Stimulated activated CD4-positive, alpha-beta T cell treated with anti-CD3 and anti-CD28 coated beads, Interleukin-12 subunit alpha, Interleukin-12 subunit beta, amount 100 ng/mL, for 4 hours (primary cell): ENCODE results near the gene ZBTB21.
A peak's percentile ranks its signal among the peaks of the same experiment; 100 is the strongest.

ENCODE experiments used
- DNase-seq: peaks from one replicate; pipeline ENCODE4 v3.0.0-alpha.2; 2020

ZBTB21 gene

DNA sequence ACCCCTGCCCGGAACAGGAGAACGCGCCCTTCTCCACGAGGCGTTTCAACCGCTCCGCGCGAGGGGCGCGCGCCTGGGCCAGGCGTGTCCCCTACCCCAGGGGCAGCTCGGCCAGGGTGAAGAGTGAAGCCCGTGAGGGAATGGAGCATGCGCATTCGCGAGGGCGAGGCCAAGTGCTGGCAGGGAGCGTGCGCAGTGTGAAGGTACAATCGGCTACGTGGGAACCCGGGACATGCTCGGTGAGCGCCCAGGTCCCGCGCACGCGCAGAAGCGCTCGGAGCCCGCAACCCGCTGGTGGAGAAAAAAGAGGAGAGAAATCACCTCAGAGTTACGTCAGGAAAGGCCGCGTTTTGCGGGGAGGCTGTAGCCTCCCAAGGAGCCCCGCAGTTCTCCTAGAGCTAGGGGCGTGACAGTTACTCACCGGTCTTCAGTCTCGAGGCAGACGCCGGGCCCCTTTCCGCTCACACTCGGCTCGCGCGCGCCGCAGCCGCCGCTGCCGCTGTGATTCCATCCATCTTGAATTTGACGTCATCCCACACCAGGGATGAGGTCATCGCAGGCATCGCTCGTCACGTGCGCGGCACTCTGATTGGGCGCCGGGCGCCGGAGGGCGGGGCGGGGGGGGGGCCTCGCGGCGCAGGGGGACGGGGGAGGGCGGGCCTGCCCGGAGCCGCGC, at the start of gene ZBTB21:
Gene ZBTB21 (minus strand): TSS at position 530 of the 676 bp plus-strand sequence. CDS start 16,265 bp downstream, outside the sequence.
- peak; percentile 98 for DNase-seq

GRCh38 chr21:42059721-42060120, 49.6 kb upstream of the ZBTB21 start:
- DNase-seq, result no peak

GRCh38 chr21:42059141-42059540, 49.0 kb upstream of the ZBTB21 start:
- DNase-seq, result no peak

- no peak for DNase-seq
These were observed 48.5 kb upstream of the ZBTB21 start for GRCh38 chr21:42058631-42059111.

- DNase-seq, result no peak
These were observed 47.8 kb upstream of the ZBTB21 start for GRCh38 chr21:42057851-42058437.

GRCh38 chr21:42056996-42057689, 47.0 kb upstream of the ZBTB21 start:
- DNase-seq, result no peak

DNA sequence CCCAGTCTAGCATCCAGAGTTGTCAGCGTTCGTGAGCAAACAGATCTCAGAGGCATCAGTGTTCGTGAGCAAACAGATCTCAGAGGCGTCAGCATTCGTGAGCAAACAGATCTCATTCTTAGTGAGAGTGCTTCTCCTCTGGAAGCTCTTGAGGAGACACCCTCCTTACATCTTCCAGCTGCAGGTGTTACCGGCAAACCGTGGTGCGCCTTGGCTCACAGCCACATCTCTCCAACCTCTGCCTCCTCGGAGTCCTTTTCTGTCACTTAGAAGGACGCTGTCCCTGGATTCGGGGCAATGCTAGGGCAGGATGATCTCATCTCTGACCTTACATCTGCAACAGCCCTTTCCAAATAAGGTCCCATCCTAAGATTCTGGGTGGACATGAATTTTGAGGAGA, 46.3 kb upstream of the ZBTB21 start:
- DNase-seq, result no peak

GRCh38 chr21:42055425-42055824, 45.3 kb upstream of the ZBTB21 start:
- no peak for DNase-seq

DNA sequence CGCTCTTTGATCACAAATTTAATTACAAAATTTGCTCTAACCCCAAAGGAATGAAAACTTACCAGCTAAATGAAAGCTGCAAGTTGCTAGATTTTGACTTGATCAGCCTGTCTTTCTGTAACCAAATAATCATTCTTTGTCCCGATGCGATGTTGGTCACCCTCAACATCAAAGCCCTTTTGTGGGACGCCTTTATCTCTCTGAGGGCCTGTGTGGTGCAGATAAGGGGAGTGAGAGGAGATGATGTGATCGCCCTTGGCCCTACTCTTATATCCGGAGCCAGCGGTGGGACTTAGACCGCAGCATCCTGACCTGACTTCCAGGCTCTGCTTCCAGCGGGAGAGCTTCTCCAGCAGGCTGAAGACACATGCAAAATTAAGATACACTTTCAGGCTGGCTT, 41.6 kb upstream of the ZBTB21 start:
- no peak for DNase-seq

- no peak for DNase-seq
These were observed 39.6 kb upstream of the ZBTB21 start for GRCh38 chr21:42049578-42050430.

GRCh38 chr21:42048870-42049577, 38.9 kb upstream of the ZBTB21 start:
- DNase-seq, result no peak

DNA sequence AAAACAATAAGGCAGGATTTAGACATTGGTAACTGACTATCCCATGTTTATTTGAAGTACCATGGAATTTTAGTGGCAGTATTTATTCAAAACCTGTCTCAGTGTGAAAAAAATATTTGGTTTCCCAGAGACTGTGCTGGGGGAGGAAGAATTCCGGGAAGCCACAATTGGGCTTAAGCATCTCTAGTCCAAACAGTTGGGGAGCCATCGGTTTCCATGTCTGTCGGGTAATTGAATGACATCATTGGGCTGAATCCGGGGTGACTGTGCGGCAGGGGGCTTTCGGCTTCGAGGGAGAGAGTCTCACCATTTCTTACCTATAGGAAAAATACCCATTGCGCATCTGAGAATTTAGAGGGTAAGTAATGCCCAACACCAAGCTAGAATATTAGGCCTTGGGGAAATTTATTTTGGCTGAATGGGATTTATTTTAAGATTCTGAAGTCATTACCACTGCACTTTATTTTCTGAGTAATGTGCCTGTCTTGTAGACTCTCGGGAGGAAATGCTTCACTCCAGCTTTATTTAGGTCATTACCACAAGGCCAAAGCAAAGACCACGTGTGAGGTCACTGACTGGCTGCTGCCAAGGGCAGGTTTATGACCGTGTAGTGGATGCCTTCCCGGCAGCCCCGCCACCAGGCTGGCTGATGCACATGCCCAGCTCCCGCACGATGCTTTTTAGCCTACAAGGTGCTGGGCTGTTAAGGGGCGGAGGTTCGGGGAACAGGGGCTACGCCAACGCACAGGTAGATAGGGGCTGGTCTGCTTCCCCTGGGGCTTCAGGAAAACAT, 37.9 kb upstream of the ZBTB21 start:
- DNase-seq, result no peak

DNA sequence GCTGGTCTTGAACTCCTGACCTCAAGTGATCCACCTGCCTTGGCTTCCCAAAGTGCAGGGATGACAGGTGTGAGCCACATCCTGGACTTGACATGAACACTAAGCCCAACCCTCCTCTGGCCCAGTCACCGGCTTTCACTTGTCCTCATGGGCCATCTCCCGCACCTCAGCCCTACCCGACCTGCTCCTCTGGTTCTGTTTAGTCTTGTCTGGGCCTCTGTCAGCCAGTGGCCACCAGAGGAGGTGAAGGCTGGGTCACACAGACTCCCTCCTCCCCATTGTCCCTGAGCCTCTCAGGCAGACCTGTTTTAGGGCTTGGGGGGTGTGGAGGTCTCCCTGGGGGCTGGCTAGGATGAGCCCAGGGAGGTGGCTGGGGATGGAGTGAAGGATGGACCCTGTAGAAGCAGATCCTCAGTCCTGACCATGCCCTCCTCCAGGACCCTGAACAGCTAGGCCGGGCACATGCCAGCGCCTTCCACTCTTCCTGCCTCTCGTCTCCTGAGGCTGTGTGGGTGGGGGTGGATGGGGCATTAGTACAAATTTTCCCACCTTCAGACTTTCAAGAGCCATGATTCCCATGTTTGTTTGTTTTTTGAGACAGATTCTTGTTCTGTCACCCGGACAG, 34.8 kb upstream of the ZBTB21 start:
- no peak for DNase-seq

GRCh38 chr21:42043961-42044360, 33.8 kb upstream of the ZBTB21 start:
- no peak for DNase-seq

DNA sequence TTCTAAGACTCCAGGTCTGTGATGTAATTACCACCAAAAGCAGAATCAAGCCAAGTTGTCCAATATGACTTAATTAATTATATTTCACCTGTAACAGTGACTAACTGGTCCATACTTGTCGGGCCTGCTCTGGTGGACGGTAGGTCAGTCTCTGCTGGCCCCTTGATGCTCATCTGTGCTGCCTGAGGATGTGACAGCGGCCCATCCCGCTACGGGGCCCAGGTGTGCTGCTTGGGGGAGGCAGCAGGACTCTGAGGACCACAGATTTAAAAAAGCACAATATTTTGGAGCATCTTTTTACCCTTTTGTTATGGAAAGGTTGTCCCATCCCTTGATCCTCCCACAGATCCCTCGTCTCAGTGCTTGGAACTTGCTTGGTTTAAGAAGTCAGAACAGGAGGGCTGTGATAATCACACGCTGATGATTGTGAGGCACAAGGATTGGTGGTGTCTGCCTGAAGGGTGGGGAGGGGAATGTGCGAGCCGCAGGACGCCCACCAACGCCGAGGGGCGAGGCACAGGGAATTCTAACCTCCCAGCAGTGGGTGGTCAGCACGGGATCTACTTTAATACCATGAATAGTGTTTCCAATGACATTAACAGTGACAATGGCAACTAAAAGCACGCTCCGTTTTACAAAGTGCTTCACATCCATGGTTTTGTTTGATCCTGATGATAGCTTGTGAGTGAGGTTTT, 33.2 kb upstream of the ZBTB21 start:
- no peak for DNase-seq

- no peak for DNase-seq
These were observed 32.5 kb upstream of the ZBTB21 start for GRCh38 chr21:42042651-42043050.

DNA sequence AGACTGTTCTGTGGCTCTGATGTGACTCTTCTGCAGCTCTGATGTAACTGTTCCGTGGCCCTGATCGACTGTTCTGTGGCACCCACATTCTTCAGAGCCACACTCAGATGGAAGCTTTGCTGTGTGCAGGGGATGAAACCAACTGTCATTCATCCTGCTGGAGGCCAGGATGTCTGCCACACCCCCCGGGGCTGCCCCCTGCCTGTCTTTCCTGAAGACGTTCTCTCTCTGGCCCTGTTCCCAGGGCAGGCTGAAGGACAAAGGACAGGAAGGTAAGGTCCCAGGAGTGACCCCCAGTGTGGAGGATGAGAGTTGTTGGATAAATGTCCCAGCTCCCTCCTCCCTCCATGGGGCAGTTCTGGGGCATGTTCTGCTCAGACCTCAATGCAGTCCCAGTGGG, 31.6 kb upstream of the ZBTB21 start:
- no peak for DNase-seq

DNA sequence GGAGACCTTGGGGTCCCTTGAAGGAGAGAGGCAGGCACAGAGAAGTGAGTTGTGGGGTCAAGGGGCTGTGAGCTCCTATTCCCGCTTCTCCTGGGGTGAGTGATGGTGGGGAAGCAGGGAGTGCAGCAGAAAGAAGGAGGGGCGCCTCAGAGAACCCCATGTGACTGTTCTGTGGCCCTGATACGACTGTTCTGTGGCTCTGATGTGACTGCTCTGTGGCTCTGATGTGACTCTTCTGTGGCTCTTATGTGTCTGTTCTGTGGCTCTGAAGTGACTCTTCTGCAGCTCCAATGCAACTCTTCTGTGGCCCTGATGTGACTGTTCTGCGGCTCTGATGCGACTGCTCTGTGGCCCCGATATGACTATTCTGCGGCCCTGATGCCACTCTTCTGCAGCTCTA, 31.1 kb upstream of the ZBTB21 start:
- no peak for DNase-seq

- DNase-seq, result no peak
These were observed 30.4 kb upstream of the ZBTB21 start for GRCh38 chr21:42040411-42041180.

GRCh38 chr21:42039911-42040351, 29.8 kb upstream of the ZBTB21 start:
- DNase-seq, result no peak
